Right lobe of liver (tissue), 4 donors: Measurements from ENCODE around the gene IGSF9.

Source experiments
- POLR2A ChIP-seq: fragments of 450-650 bp; IDR thresholded peaks from one replicate; pipeline ENCODE4 v1.6.1; 2017; ENCODE audit warnings: antibody characterized with exemption, mild to moderate bottlenecking
- TF ChIP-seq, protein P1 (sequence below), 4 donors: fragments of 200-600 bp in 3 of 4; fragments of 450-650 bp in 1 of 4; IDR thresholded peaks; one replicate each; pipeline versions ENCODE4 v1.5.1 to v1.8.0; 2016 to 2022; ENCODE audit warnings: antibody characterized with exemption in 4 of 4, mild to moderate bottlenecking in 2 of 4
- donor health status: DM: no; HTN: no; CAD: no.
- donor health status: DM: no; HTN: no; CAD: no.
- donor health status: DM: no; HTN: yes; CAD: no.

DNA sequence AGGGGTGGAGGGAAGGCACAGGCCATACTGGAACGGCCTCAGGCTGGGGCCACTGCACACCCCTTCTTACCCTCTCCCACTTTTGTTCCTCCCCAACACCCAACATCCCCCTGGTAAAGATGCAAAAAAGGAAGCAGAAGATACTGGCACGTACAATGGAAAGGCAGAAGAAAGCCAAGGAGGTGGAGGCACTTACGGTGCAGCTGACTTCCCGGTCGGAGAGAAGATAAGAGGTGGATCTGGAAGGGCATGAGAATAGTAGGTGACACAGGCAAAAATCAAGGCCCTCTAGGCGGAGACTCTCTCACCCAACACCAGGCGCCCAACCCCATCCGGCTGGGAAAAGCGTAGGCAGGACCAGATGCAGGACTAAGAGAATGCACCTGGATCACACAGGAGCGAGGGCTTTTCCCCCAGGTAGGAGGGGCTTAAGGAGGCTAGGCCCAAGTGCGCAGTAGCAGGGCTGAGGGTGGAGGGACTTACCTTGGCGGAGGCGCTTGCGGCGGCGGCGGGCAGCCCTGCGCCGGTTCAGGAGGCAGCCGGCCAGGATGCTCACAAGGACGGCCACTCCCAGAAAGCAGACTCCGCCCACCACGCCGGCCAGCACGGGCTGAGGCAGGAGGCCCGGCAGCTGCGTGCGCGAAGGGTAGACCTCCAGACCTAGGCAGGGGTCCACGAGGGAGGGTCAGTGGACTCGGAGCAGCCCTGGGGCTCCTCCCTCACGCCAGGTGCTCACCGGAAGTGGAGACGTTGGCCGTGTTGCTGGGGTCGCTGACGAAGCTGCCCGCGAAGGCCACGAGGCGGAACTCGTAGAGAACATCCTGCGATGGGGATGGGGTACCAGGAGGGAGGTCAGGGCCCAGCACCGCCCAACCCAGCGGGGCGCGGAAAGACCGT is 16.0 kb downstream of the IGSF9 start:
- TF ChIP-seq, protein P1, sequence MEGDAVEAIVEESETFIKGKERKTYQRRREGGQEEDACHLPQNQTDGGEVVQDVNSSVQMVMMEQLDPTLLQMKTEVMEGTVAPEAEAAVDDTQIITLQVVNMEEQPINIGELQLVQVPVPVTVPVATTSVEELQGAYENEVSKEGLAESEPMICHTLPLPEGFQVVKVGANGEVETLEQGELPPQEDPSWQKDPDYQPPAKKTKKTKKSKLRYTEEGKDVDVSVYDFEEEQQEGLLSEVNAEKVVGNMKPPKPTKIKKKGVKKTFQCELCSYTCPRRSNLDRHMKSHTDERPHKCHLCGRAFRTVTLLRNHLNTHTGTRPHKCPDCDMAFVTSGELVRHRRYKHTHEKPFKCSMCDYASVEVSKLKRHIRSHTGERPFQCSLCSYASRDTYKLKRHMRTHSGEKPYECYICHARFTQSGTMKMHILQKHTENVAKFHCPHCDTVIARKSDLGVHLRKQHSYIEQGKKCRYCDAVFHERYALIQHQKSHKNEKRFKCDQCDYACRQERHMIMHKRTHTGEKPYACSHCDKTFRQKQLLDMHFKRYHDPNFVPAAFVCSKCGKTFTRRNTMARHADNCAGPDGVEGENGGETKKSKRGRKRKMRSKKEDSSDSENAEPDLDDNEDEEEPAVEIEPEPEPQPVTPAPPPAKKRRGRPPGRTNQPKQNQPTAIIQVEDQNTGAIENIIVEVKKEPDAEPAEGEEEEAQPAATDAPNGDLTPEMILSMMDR (IDR thresholded peaks at IDR 0.05) = no peak
- TF ChIP-seq POLR2A = no peak
